SKM-1 (cell line): ENCODE results near the gene RGS1.

Experiments used
- DNase-seq: peaks from one replicate; lab custom pipeline; 2025; ENCODE audit not compliant: unreplicated experiment; lab: John Stamatoyannopoulos, UW

The RGS1 gene

GRCh38 chr1:192610112-192610889 lies 34.7 kb downstream of the RGS1 start:
- DNase-seq = peak; percentile 29

GRCh38 chr1:192615055-192615454 lies 39.5 kb downstream of the RGS1 start:
- DNase-seq = no peak

GRCh38 chr1:192620071-192620635 lies 44.6 kb downstream of the RGS1 start:
- DNase-seq = no peak

GRCh38 chr1:192626366-192627179 lies 51.0 kb downstream of the RGS1 start:
- peak; percentile 34 for DNase-seq

- no peak for DNase-seq
These were observed 52.3 kb downstream of the RGS1 start for GRCh38 chr1:192627901-192628300.

GRCh38 chr1:192628396-192629057 lies 53.0 kb downstream of the RGS1 start:
- no peak for DNase-seq

GRCh38 chr1:192629612-192630011 lies 54.0 kb downstream of the RGS1 start:
- no peak for DNase-seq
